Superior temporal gyrus (tissue), 1 donor: ENCODE measurements around the gene INVS.
A peak's percentile ranks its signal among the peaks of the same experiment; 100 is the strongest.
"Not testable (repeated sequence)": the region's sequence is repeated elsewhere in the genome, so short reads cannot be mapped to it uniquely, and the experiment has no call there.

Experiments
- DNase-seq: peaks from one replicate; pipeline ENCODE4 v3.0.0-alpha.2; 2016; ENCODE audit errors: extremely low spot score

The INVS gene

GRCh38 chr9:100322954-100323536 lies 224.0 kb downstream of the INVS start:
- peak; percentile 77 for DNase-seq

GRCh38 chr9:100324594-100325200 lies 225.7 kb downstream of the INVS start:
- DNase-seq: peak; percentile 70

GRCh38 chr9:100338736-100339135 lies 239.7 kb downstream of the INVS start:
- DNase-seq: not testable (repeated sequence)

- DNase-seq: no peak
These were observed 241.2 kb downstream of the INVS start for GRCh38 chr9:100340224-100340623.

- DNase-seq: no peak
These were observed 242.8 kb downstream of the INVS start for GRCh38 chr9:100341889-100342288.

- DNase-seq: no peak
These were observed 247.8 kb downstream of the INVS start for GRCh38 chr9:100346836-100347235.

- DNase-seq: no peak
These were observed 251.1 kb downstream of the INVS start for GRCh38 chr9:100350188-100350587.
